Upper lobe of left lung (tissue), 4 donors: Measurements from ENCODE around the gene PKMYT1.

Experiments used
- CTCF ChIP-seq, 6 experiments: fragments of 450-650 bp in 4 of 6; fragments of 200-600 bp in 2 of 6; sonication (generic) in 2 of 6; IDR thresholded peaks; one replicate each; pipeline ENCODE4 v1.5.1; 2016 to 2019; ENCODE audit warnings: antibody characterized with exemption in 6 of 6
- POLR2A ChIP-seq, 4 donors: fragments of 450-650 bp; IDR thresholded peaks; one replicate each; pipeline ENCODE4 v1.5.1; 2016 to 2017; ENCODE audit warnings: antibody characterized with exemption in 4 of 4, mild to moderate bottlenecking in 2 of 4
- POLR2AphosphoS5 ChIP-seq, 2 donors: sonication (generic); formaldehyde crosslinking; IDR thresholded peaks; one replicate each; pipeline ENCODE4 v1.5.1; 2017; ENCODE audit warnings: antibody characterized with exemption in 2 of 2

GRCh38 chr16:2946649-2947048, 33.6 kb downstream of the PKMYT1 start:
- TF ChIP-seq CTCF (IDR thresholded peaks at IDR 0.05): no peak
- TF ChIP-seq POLR2AphosphoS5 (IDR thresholded peaks at IDR 0.05): no peak
- no peak for TF ChIP-seq POLR2A (IDR thresholded peaks at IDR 0.05)
